KMS-11 (cell line): ENCODE results near the gene LCP1.

Source experiments
- H2AFZ ChIP-seq: fragments of 200-600 bp; sonication (generic); 2 replicates; pipeline ENCODE4 v1.6.1; 2016; ENCODE audit warnings: antibody characterized with exemption, mixed run types, low read depth
- H3K27ac ChIP-seq: fragments of 200-600 bp; sonication (generic); 2 replicates; pipeline ENCODE4 v1.6.1; 2016; ENCODE audit warnings: mild to moderate bottlenecking, mixed run types
- H3K27me3 ChIP-seq: fragments of 200-600 bp; sonication (generic); 2 replicates; pipeline ENCODE4 v1.6.1; 2017; ENCODE audit warnings: mild to moderate bottlenecking, low read depth, mixed run types, moderate library complexity; ENCODE audit not compliant: insufficient read depth
- H3K36me3 ChIP-seq: fragments of 200-600 bp; sonication (generic); 2 replicates; pipeline ENCODE4 v1.6.1; 2017; ENCODE audit warnings: mild to moderate bottlenecking, mixed run types; ENCODE audit not compliant: insufficient read depth
- H3K4me1 ChIP-seq: fragments of 200-600 bp; sonication (generic); 2 replicates; pipeline ENCODE4 v1.6.1; 2016; ENCODE audit warnings: mild to moderate bottlenecking, low read depth, mixed run types; ENCODE audit not compliant: poor library complexity, severe bottlenecking
- H3K4me2 ChIP-seq: fragments of 200-600 bp; sonication (generic); 2 replicates; pipeline ENCODE4 v1.7.0; 2016; ENCODE audit warnings: mild to moderate bottlenecking, mixed run types
- H3K4me3 ChIP-seq: fragments of 200-600 bp; sonication (generic); IDR thresholded peaks from 2 replicates; pipeline ENCODE4 v1.6.1; 2017; ENCODE audit warnings: low read depth, low read length, mixed read lengths; ENCODE audit not compliant: insufficient read depth
- H3K79me2 ChIP-seq: fragments of 200-600 bp; sonication (generic); 2 replicates; pipeline ENCODE4 v1.6.1; 2016; ENCODE audit warnings: low read depth, mixed run types; ENCODE audit not compliant: insufficient read depth
- H3K9ac ChIP-seq: fragments of 200-600 bp; sonication (generic); 2 replicates; pipeline ENCODE4 v1.6.1; 2016; ENCODE audit warnings: mild to moderate bottlenecking, mixed run types
- H4K20me1 ChIP-seq: fragments of 200-600 bp; sonication (generic); 2 replicates; pipeline ENCODE4 v1.6.1; 2016; ENCODE audit warnings: mild to moderate bottlenecking, mixed run types; ENCODE audit not compliant: insufficient read depth
- CTCF ChIP-seq: fragments of 200-600 bp; sonication (generic); conservative IDR thresholded peaks from 2 replicates; pipeline ENCODE4 v1.6.1; 2017; ENCODE audit warnings: low read depth, mild to moderate bottlenecking, antibody characterized with exemption, low read length, moderate library complexity, mixed read lengths

The LCP1 gene

DNA sequence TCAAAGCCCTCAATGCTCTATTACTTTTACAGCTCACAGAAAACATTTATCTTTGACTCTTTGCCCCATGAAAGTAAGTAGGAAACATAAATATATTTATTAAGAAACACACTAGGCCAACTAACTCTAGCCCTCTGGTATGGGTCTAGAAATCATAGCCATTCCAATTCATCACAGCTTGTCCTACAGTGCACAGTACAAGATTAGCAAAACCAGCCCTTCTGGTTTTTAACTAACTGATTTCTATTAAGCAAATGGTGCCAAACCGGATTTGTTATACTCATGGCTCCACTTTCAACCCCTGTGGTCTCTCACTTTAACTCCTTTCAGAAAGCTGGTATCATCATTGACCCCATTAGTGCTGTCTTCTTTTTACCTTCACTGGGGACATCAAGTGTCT, 24.2 kb upstream of the LCP1 start:
- Histone ChIP-seq H3K4me3 (no peak overlapping the region), H3K36me3 (no peaks in the 10 kb centered on the region), H4K20me1 (no peaks in the 10 kb centered on the region), H3K9ac (no peak overlapping the region), H2AFZ (no peak overlapping the region), H3K4me1 (peaks cover 37% of the 10 kb centered on the region), H3K27me3 (no peaks in the 10 kb centered on the region), H3K79me2 (no peaks in the 10 kb centered on the region), H3K4me2 (no peak overlapping the region), H3K27ac (no peak overlapping the region)
- TF ChIP-seq CTCF, result no peak

- TF ChIP-seq CTCF, result no peak
- no peak overlapping the region for H2AFZ ChIP-seq
- H3K27ac ChIP-seq, result no peak overlapping the region; the same call in 1 of the 2 replicates
- peaks cover 41% of the 10 kb centered on the region for H3K4me1 ChIP-seq
- no peaks in the 10 kb centered on the region for H3K27me3 ChIP-seq
- no peaks in the 10 kb centered on the region for H3K79me2 ChIP-seq
- no peak overlapping the region for H3K4me3 ChIP-seq
- peak overlapping the region; percentile 68; the same call in 1 of the 2 replicates for H3K4me2 ChIP-seq
- H3K36me3 ChIP-seq, result no peaks in the 10 kb centered on the region
- H4K20me1 ChIP-seq, result no peaks in the 10 kb centered on the region
- H3K9ac ChIP-seq, result no peak overlapping the region
Observed at GRCh38 chr13:46202966-46203365, 21.0 kb upstream of the LCP1 start.

- H3K36me3 ChIP-seq, result no peaks in the 10 kb centered on the region
Observed at GRCh38 chr13:46202188-46202795, 20.3 kb upstream of the LCP1 start.

GRCh38 chr13:46198696-46199193, 16.8 kb upstream of the LCP1 start:
- H3K4me3 ChIP-seq, result no peak overlapping the region
- H3K27me3 ChIP-seq, result no peaks in the 10 kb centered on the region
- no peak overlapping the region for H3K4me2 ChIP-seq
- H3K4me1 ChIP-seq, result peaks cover 45% of the 10 kb centered on the region
- no peak overlapping the region for H3K27ac ChIP-seq
- no peaks in the 10 kb centered on the region for H4K20me1 ChIP-seq
- no peak overlapping the region for H2AFZ ChIP-seq
- no peaks in the 10 kb centered on the region for H3K79me2 ChIP-seq
- TF ChIP-seq CTCF, result no peak
- no peak overlapping the region for H3K9ac ChIP-seq
- H3K36me3 ChIP-seq, result no peaks in the 10 kb centered on the region

More at GRCh38 chr13:46202188-46202795, 20.3 kb upstream of the LCP1 start:
- H4K20me1 ChIP-seq, result no peaks in the 10 kb centered on the region
- TF ChIP-seq CTCF, result no peak
- no peaks in the 10 kb centered on the region for H3K79me2 ChIP-seq
- peak overlapping the region; percentile 68 for H3K4me2 ChIP-seq
- peaks cover 41% of the 10 kb centered on the region for H3K4me1 ChIP-seq
- no peak overlapping the region for H3K4me3 ChIP-seq
- no peak overlapping the region for H2AFZ ChIP-seq
- H3K27me3 ChIP-seq, result no peaks in the 10 kb centered on the region
- peak overlapping the region; percentile 18; the same call in 1 of the 2 replicates for H3K27ac ChIP-seq
- no peak overlapping the region for H3K9ac ChIP-seq
